ENCODE results near the gene MYO18A. TPM values are rescaled to one million over a fixed set of nuclear protein-coding genes. Genes with fewer than 3 reads are reported as not detected.

Gene MYO18A
- total and polyA plus RNA-seq, 2 of the 4 experiments (the other 2 are of a cell fraction): 22.4 to 39.1 TPM

DNA sequence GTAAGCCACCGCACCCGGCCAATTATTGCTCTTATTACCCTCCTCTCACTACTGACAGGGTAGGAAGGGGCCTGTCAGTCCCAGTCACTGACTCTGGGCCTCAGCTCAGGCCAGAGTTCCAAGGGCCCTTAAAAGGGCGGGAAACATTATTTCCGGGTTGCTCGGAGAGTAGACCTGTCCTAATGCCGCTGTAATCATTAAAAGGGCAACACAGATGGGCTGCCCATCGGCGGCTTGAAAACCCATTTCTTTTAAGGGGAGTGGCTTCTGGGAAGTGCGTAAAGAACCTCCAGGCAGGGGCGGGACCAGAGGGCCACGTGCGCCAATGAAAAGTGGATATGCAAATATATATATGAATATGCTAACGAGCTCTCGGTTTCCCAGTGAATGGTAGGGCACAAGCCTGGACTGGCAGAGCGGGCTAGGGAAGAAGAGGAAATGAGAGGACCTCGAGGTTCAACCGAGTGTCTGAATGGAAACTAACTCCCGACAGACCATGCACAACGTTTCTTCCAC is 110.6 kb downstream of the MYO18A start:
- Histone ChIP-seq H4K5ac (ENCODE audit: low read depth, low read length) (no peak overlapping the region), H2AK5ac (ENCODE audit: low read depth, low read length) (no peak overlapping the region), H2BK15ac (ENCODE audit: low read depth, low read length) (no peak overlapping the region), H2BK20ac (ENCODE audit: low read depth, low read length) (no peak overlapping the region), H4K20me1 (ENCODE audit: insufficient read depth, low read length) (no peaks in the 10 kb centered on the region; the same call in 1 of the 2 replicates), H2BK5ac (ENCODE audit: low read depth, low read length, poor library complexity, severe bottlenecking) (no peak overlapping the region), H3K9me1 (ENCODE audit: insufficient read depth, low read length) (no peaks in the 10 kb centered on the region), H2BK120ac (ENCODE audit: low read depth, low read length) (no peak overlapping the region), H3K27ac (ENCODE audit: insufficient read depth, low read length) (no peak overlapping the region), H3K36me3 (ENCODE audit: control insufficient read depth, insufficient read depth, low read length) (peaks cover 3% of the 10 kb centered on the region; the same call in 1 of the 2 replicates), H3K9me3 (ENCODE audit: control insufficient read depth, insufficient read depth, low read length) (no peaks in the 10 kb centered on the region), H2AFZ (replicated peaks; ENCODE audit: low read length, poor library complexity) (no peak overlapping the region), H3K4ac (ENCODE audit: low read depth, low read length) (no peak overlapping the region), H3K9ac (ENCODE audit: low read depth, low read length) (no peak overlapping the region), H3K79me1 (ENCODE audit: low read depth in 1 of 2, low read length in 2 of 2) (no peaks in the 10 kb centered on the region), H3K27me3 (ENCODE audit: control insufficient read depth, insufficient read depth, low read length) (peaks cover 30% of the 10 kb centered on the region), H3K4me2 (ENCODE audit: low read depth, low read length) (no peak overlapping the region), H3K18ac (ENCODE audit: low read depth, low read length) (no peak overlapping the region), H2AK9ac (replicated peaks; ENCODE audit: low read depth, low read length, poor library complexity) (no peak overlapping the region), H3K56ac (ENCODE audit: extremely low read depth, insufficient read depth, low read length) (no peak overlapping the region), H3K4me3 (ENCODE audit: insufficient read depth, low read depth, low read length) (no peak overlapping the region), H3K14ac (replicated peaks; ENCODE audit: low read depth, low read length) (no peak overlapping the region), H4K8ac (ENCODE audit: low read depth in 2 of 2, low read length in 2 of 2) (no peak overlapping the region), H3K23ac (ENCODE audit: low read depth, low read length) (no peak overlapping the region), H3K4me1 (ENCODE audit: control insufficient read depth, insufficient read depth, low read length) (no peaks in the 10 kb centered on the region), H4K91ac (ENCODE audit: insufficient read depth, low read depth, low read length) (no peak overlapping the region)
- in situ Hi-C loops (cut with MboI; ENCODE audit: low sequenced_read_pairs): no loop called here
- no peak for TF ChIP-seq MAZ (IDR thresholded peaks at IDR 0.05; ENCODE audit: borderline replicate concordance, low read depth, low read length)
- TF ChIP-seq, protein P1, sequence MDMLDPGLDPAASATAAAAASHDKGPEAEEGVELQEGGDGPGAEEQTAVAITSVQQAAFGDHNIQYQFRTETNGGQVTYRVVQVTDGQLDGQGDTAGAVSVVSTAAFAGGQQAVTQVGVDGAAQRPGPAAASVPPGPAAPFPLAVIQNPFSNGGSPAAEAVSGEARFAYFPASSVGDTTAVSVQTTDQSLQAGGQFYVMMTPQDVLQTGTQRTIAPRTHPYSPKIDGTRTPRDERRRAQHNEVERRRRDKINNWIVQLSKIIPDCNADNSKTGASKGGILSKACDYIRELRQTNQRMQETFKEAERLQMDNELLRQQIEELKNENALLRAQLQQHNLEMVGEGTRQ (IDR thresholded peaks at IDR 0.05; ENCODE audit: low read depth, low read length): peak; percentile 59
- TF ChIP-seq MAFK (IDR thresholded peaks at IDR 0.05; ENCODE audit: low read depth, low read length): no peak
- dilution Hi-C loops (cut with HindIII; ENCODE audit: low sequenced_read_pairs, unreplicated experiment): no loop called here
- WGBS, 2 experiments (ENCODE audit: extremely low coverage in 2 of 2, insufficient read length in 1 of 2): 9% methylated on average over 4 of the region's 19 CpGs; no CpG with 5 or more reads in 1 of the 2 experiments
- ATAC-seq (ENCODE audit: low read depth) (peak; percentile 64), DNase-seq (peak; percentile 9)
- BruUV-seq (replicated peaks): no TSS peak
- CTCF ChIA-PET: no interaction called here
- intact Hi-C loops (cut with micrococcal nuclease): loop anchor here (5.0 kb wide), 1 partner anchor 47 kb away; no protein-coding TSS in a partner anchor
- POLR2A ChIA-PET (ENCODE audit: unreplicated experiment): no interaction called here

All from IMR-90 (cell line).